Mesenchymal stem cell (in vitro differentiated cells and primary cell): ENCODE data around the gene SLF2.

Experiments used
- DNase-seq: peaks from one replicate; pipeline ENCODE4 v3.0.0-alpha.2; 2013
- H2AFZ ChIP-seq: one replicate; pipeline ENCODE4 v1.6.1; 2013; ENCODE audit warnings: low read depth, mild to moderate bottlenecking, control low read depth, inconsistent platforms, low read length, moderate library complexity
- H2AK5ac ChIP-seq: 2 replicates; pipeline ENCODE4 v1.6.1; 2013; ENCODE audit warnings: low read length, moderate library complexity, mild to moderate bottlenecking, inconsistent platforms; ENCODE audit not compliant: severe bottlenecking
- H2BK120ac ChIP-seq: one replicate; pipeline ENCODE4 v1.6.1; 2013; ENCODE audit warnings: low read depth, mild to moderate bottlenecking, inconsistent platforms, low read length, moderate library complexity
- H2BK12ac ChIP-seq, 2 experiments: one replicate each; pipeline ENCODE4 v1.6.1; 2013; ENCODE audit warnings: inconsistent platforms in 2 of 2, low read length in 2 of 2, mild to moderate bottlenecking in 2 of 2, moderate library complexity in 2 of 2, control low read depth in 1 of 2
- H2BK15ac ChIP-seq: one replicate; pipeline ENCODE4 v1.6.1; 2013; ENCODE audit warnings: mild to moderate bottlenecking, low read depth, inconsistent platforms; ENCODE audit not compliant: poor library complexity, severe bottlenecking
- H2BK5ac ChIP-seq: 2 replicates; pipeline ENCODE4 v1.6.1; 2013; ENCODE audit warnings: low read depth, mild to moderate bottlenecking, low read length, control low read depth, inconsistent platforms; ENCODE audit not compliant: poor library complexity, severe bottlenecking
- H3K14ac ChIP-seq, 2 experiments: one replicate each; pipeline ENCODE4 v1.6.1; 2013; ENCODE audit warnings: inconsistent platforms in 2 of 2, low read length in 2 of 2, control low read depth in 1 of 2, mild to moderate bottlenecking in 1 of 2, moderate library complexity in 1 of 2
- H3K18ac ChIP-seq, 2 experiments: one replicate each; pipeline ENCODE4 v1.6.1; 2013; ENCODE audit warnings: inconsistent platforms in 2 of 2, low read length in 2 of 2, control low read depth in 1 of 2, low read depth in 1 of 2, mild to moderate bottlenecking in 1 of 2
- H3K23ac ChIP-seq, 2 experiments: one replicate each; pipeline ENCODE4 v1.6.1; 2013; ENCODE audit warnings: inconsistent platforms in 2 of 2, low read length in 2 of 2, mild to moderate bottlenecking in 2 of 2, moderate library complexity in 2 of 2, control low read depth in 1 of 2
- H3K27ac ChIP-seq: 2 replicates; pipeline ENCODE4 v1.5.1; 2013; ENCODE audit warnings: mild to moderate bottlenecking, moderate library complexity, low read length, control low read depth, inconsistent platforms; ENCODE audit not compliant: poor library complexity, severe bottlenecking
- H3K27me3 ChIP-seq, 2 experiments: 2 replicates each; pipeline versions ENCODE4 v1.6.1 to v1.7.0; 2013; ENCODE audit warnings: low read length in 2 of 2, mild to moderate bottlenecking in 2 of 2, moderate library complexity in 2 of 2, control low read depth in 1 of 2, inconsistent platforms in 1 of 2; ENCODE audit not compliant: control insufficient read depth in 1 of 2, insufficient read depth in 1 of 2
- H3K36me3 ChIP-seq, 2 experiments: 2 replicates each; pipeline versions ENCODE4 v1.6.1 to v1.7.0; 2013; ENCODE audit warnings: low read length in 2 of 2, control low read depth in 1 of 2, inconsistent platforms in 1 of 2, low read depth in 1 of 2, mild to moderate bottlenecking in 1 of 2; ENCODE audit not compliant: insufficient read depth in 2 of 2, control insufficient read depth in 1 of 2
- H3K4ac ChIP-seq, 2 experiments: one replicate each; pipeline ENCODE4 v1.6.1; 2013; ENCODE audit warnings: inconsistent platforms in 2 of 2, low read length in 2 of 2, mild to moderate bottlenecking in 2 of 2, moderate library complexity in 2 of 2, control low read depth in 1 of 2, low read depth in 1 of 2
- H3K4me1 ChIP-seq: 2 replicates; pipeline ENCODE4 v1.6.1; 2013; ENCODE audit warnings: low read depth, low read length, control low read depth; ENCODE audit not compliant: control insufficient read depth, insufficient read depth
- H3K4me2 ChIP-seq: 2 replicates; pipeline ENCODE4 v1.6.1; 2013; ENCODE audit warnings: low read length, mild to moderate bottlenecking, inconsistent platforms; ENCODE audit not compliant: poor library complexity, severe bottlenecking
- H3K4me3 ChIP-seq, 2 experiments: 2 replicates each; pipeline versions ENCODE4 v1.5.1 to v1.7.0; 2013; ENCODE audit warnings: low read length in 2 of 2, mild to moderate bottlenecking in 2 of 2, control low read depth in 1 of 2, low read depth in 1 of 2; ENCODE audit not compliant: insufficient read depth in 1 of 2
- H3K79me1 ChIP-seq: replicated peaks from 2 replicates; pipeline ENCODE4 v1.6.1; 2013; ENCODE audit warnings: mild to moderate bottlenecking, control low read depth, low read length, inconsistent platforms; ENCODE audit not compliant: poor library complexity, severe bottlenecking
- H3K9ac ChIP-seq: 2 replicates; pipeline ENCODE4 v1.7.0; 2013; ENCODE audit warnings: mild to moderate bottlenecking, low read length, moderate library complexity
- H3K9me3 ChIP-seq: 2 replicates; pipeline ENCODE4 v1.7.0; 2013; ENCODE audit warnings: mild to moderate bottlenecking, low read length; ENCODE audit not compliant: control insufficient read depth
- H4K8ac ChIP-seq: one replicate; pipeline ENCODE4 v1.6.1; 2013; ENCODE audit warnings: inconsistent platforms, mild to moderate bottlenecking, low read length, moderate library complexity
- H4K91ac ChIP-seq: one replicate; pipeline ENCODE4 v1.6.1; 2013; ENCODE audit warnings: mild to moderate bottlenecking, low read length, inconsistent platforms
- WGBS: methylation state at CpG from one replicate; pipeline ENCODE4 v1.1.7; 2013; ENCODE audit warnings: mixed read lengths; 5-methylcytosine and 5-hydroxymethylcytosine counted together

SLF2 gene

GRCh38 chr10:100887761-100888296 is 24.9 kb upstream of the SLF2 start:
- Histone ChIP-seq H3K18ac (peak overlapping the region; percentile 23 to 42), H3K27me3 (peaks cover 0 to 9% of the 10 kb centered on the region in 2 experiments), H2BK120ac (no peak overlapping the region), H3K36me3 (no peaks in the 10 kb centered on the region), H3K27ac (no peak overlapping the region), H3K9ac (no peak overlapping the region), H3K4ac (no peak overlapping the region), H3K4me1 (peaks cover 8% of the 10 kb centered on the region), H2AK5ac (no peak overlapping the region), H2BK5ac (no peak overlapping the region), H4K91ac (no peak overlapping the region), H3K4me3 (no peak overlapping the region), H2BK15ac (peak overlapping the region; percentile 55), H3K23ac (no peak overlapping the region), H3K14ac (no peak overlapping the region), H3K4me2 (no peak overlapping the region), H3K9me3 (no peaks in the 10 kb centered on the region), H3K79me1 (no peaks in the 10 kb centered on the region), H2AFZ (no peak overlapping the region), H4K8ac (no peak overlapping the region), H2BK12ac (peak overlapping the region; percentile 40 to 57)
- DNase-seq = no peak
- 94% methylated on average over 14 of the region's 14 CpGs for WGBS

- H4K8ac ChIP-seq = no peak overlapping the region
- H2BK5ac ChIP-seq = no peak overlapping the region
- no peak overlapping the region for H3K27ac ChIP-seq
- WGBS = 56% methylated on average over 3 of the region's 3 CpGs
- no peak overlapping the region for H3K4ac ChIP-seq
- peak overlapping the region in 1 of 2 experiments; percentile 86 for H2BK12ac ChIP-seq
- H2BK120ac ChIP-seq = no peak overlapping the region
- H2AK5ac ChIP-seq = no peak overlapping the region
- peaks cover 0 to 9% of the 10 kb centered on the region in 2 experiments for H3K27me3 ChIP-seq
- no peak overlapping the region for H2BK15ac ChIP-seq
- peak overlapping the region in 1 of 2 experiments; percentile 47 for H3K18ac ChIP-seq
- peaks cover 8% of the 10 kb centered on the region for H3K4me1 ChIP-seq
- no peak overlapping the region for H3K14ac ChIP-seq
- no peaks in the 10 kb centered on the region for H3K36me3 ChIP-seq
- no peak overlapping the region for H3K4me2 ChIP-seq
- no peak overlapping the region for H3K4me3 ChIP-seq
- H2AFZ ChIP-seq = no peak overlapping the region
- no peak overlapping the region for H3K9ac ChIP-seq
- no peak overlapping the region for H3K23ac ChIP-seq
- H4K91ac ChIP-seq = no peak overlapping the region
- H3K9me3 ChIP-seq = no peaks in the 10 kb centered on the region
- H3K79me1 ChIP-seq = no peaks in the 10 kb centered on the region
- no peak for DNase-seq
Measured at GRCh38 chr10:100888957-100889356, 23.8 kb upstream of the SLF2 start.

- Histone ChIP-seq H3K27me3 (peaks cover 0 to 9% of the 10 kb centered on the region in 2 experiments), H3K9ac (no peak overlapping the region), H3K36me3 (no peaks in the 10 kb centered on the region), H3K4me3 (no peak overlapping the region), H2AK5ac (peak overlapping the region; percentile 73), H3K79me1 (no peaks in the 10 kb centered on the region), H3K14ac (peak overlapping the region in 1 of 2 experiments; percentile 64), H3K23ac (no peak overlapping the region), H4K91ac (peak overlapping the region; percentile 28), H3K9me3 (no peaks in the 10 kb centered on the region), H3K18ac (peak overlapping the region; percentile 61 to 91), H4K8ac (no peak overlapping the region), H3K27ac (peak overlapping the region; percentile 95), H2BK15ac (peak overlapping the region; percentile 17), H2BK5ac (no peak overlapping the region), H2BK120ac (peak overlapping the region; percentile 80), H3K4me1 (peaks cover 8% of the 10 kb centered on the region), H3K4me2 (no peak overlapping the region), H2AFZ (no peak overlapping the region), H3K4ac (peak overlapping the region; percentile 42 to 63), H2BK12ac (peak overlapping the region; percentile 22 to 99)
- WGBS = 87% methylated on average over 4 of the region's 4 CpGs
- DNase-seq = no peak
Measured at GRCh38 chr10:100889546-100889945, 23.2 kb upstream of the SLF2 start.

- Histone ChIP-seq H3K27me3 (peaks cover 0 to 11% of the 10 kb centered on the region in 2 experiments), H3K14ac (no peak overlapping the region), H3K4ac (peak overlapping the region; percentile 32 to 42), H3K18ac (peak overlapping the region; percentile 58 to 91), H2BK15ac (no peak overlapping the region), H4K8ac (peak overlapping the region; percentile 69), H3K23ac (no peak overlapping the region), H3K4me1 (peaks cover 8% of the 10 kb centered on the region), H3K4me3 (peak overlapping the region in 1 of 2 experiments; percentile 31), H4K91ac (peak overlapping the region; percentile 37), H3K79me1 (no peaks in the 10 kb centered on the region), H3K4me2 (peak overlapping the region; percentile 35), H3K36me3 (no peaks in the 10 kb centered on the region), H2BK12ac (peak overlapping the region; percentile 63 to 93), H2AK5ac (peak overlapping the region; percentile 73), H2AFZ (peak overlapping the region; percentile 56), H2BK120ac (peak overlapping the region; percentile 80), H3K27ac (peak overlapping the region; percentile 95), H3K9ac (no peak overlapping the region), H2BK5ac (peak overlapping the region; percentile 67), H3K9me3 (no peaks in the 10 kb centered on the region)
- WGBS = 79% methylated on average over 6 of the region's 6 CpGs
- no peak for DNase-seq
Measured at GRCh38 chr10:100890141-100890672, 22.6 kb upstream of the SLF2 start.
